B cell (primary cell): ENCODE data around the gene DCLK1.

ENCODE experiments used
- EZH2 ChIP-seq: IDR thresholded peaks from 2 replicates; pipeline ENCODE4 v1.6.1; 2012; ENCODE audit warnings: borderline replicate concordance, low read depth, mild to moderate bottlenecking, moderate library complexity, low read length; ENCODE audit not compliant: insufficient read depth, poor library complexity, severe bottlenecking
- TF ChIP-seq, protein P1 (sequence below): fragments of 200-600 bp; IDR thresholded peaks from one replicate; pipeline ENCODE4 v1.8.0; 2022; ENCODE audit warnings: antibody characterized with exemption, mild to moderate bottlenecking

- TF ChIP-seq, protein P1, sequence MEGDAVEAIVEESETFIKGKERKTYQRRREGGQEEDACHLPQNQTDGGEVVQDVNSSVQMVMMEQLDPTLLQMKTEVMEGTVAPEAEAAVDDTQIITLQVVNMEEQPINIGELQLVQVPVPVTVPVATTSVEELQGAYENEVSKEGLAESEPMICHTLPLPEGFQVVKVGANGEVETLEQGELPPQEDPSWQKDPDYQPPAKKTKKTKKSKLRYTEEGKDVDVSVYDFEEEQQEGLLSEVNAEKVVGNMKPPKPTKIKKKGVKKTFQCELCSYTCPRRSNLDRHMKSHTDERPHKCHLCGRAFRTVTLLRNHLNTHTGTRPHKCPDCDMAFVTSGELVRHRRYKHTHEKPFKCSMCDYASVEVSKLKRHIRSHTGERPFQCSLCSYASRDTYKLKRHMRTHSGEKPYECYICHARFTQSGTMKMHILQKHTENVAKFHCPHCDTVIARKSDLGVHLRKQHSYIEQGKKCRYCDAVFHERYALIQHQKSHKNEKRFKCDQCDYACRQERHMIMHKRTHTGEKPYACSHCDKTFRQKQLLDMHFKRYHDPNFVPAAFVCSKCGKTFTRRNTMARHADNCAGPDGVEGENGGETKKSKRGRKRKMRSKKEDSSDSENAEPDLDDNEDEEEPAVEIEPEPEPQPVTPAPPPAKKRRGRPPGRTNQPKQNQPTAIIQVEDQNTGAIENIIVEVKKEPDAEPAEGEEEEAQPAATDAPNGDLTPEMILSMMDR: no peak
- TF ChIP-seq EZH2: no peak
Measured at GRCh38 chr13:36131222-36131930, at the start of gene DCLK1.
